HEK293 (cell line): Measurements from ENCODE around the gene CEP112.

Experiments
- PBX3 ChIP-seq: sonication (generic); formaldehyde crosslinking; IDR thresholded peaks from 2 replicates; pipeline ENCODE4 v1.8.1; 2022; ENCODE audit warnings: mild to moderate bottlenecking, moderate library complexity, missing genetic modification reagents
- SALL2 ChIP-seq: fragments of 450-650 bp; formaldehyde crosslinking; IDR thresholded peaks from 2 replicates; pipeline ENCODE4 v1.5.0; 2017; ENCODE audit warnings: missing biosample characterization, mild to moderate bottlenecking, missing genetic modification characterization, borderline replicate concordance
- SP2 ChIP-seq: fragments of 450-650 bp; formaldehyde crosslinking; IDR thresholded peaks from 2 replicates; pipeline ENCODE4 v1.5.1; 2016; ENCODE audit warnings: missing biosample characterization, missing genetic modification characterization
- WT1 ChIP-seq: fragments of 450-650 bp; formaldehyde crosslinking; IDR thresholded peaks from 2 replicates; pipeline ENCODE4 v1.5.1; 2016; ENCODE audit warnings: missing biosample characterization, missing genetic modification characterization
- ZNF146 ChIP-seq: fragments of 450-650 bp; formaldehyde crosslinking; IDR thresholded peaks from 2 replicates; pipeline ENCODE4 v1.5.1; 2016; ENCODE audit warnings: missing biosample characterization, missing genetic modification characterization
- ZNF174 ChIP-seq: fragments of 450-650 bp; formaldehyde crosslinking; IDR thresholded peaks from 2 replicates; pipeline ENCODE4 v1.5.0; 2017; ENCODE audit warnings: missing biosample characterization, mild to moderate bottlenecking, missing genetic modification characterization
- ZNF239 ChIP-seq: fragments of 450-650 bp; formaldehyde crosslinking; IDR thresholded peaks from 2 replicates; pipeline ENCODE4 v1.5.1; 2016; ENCODE audit warnings: missing biosample characterization, missing genetic modification characterization
- ZNF366 ChIP-seq: fragments of 450-650 bp; formaldehyde crosslinking; conservative IDR thresholded peaks from 2 replicates; pipeline ENCODE4 v1.5.1; 2016; ENCODE audit warnings: missing biosample characterization, missing genetic modification characterization
- ZNF830 ChIP-seq: fragments of 450-650 bp; IDR thresholded peaks from 2 replicates; pipeline ENCODE4 v1.5.0; 2018; ENCODE audit warnings: missing biosample characterization, missing genetic modification characterization, low read depth, mild to moderate bottlenecking, moderate library complexity
- TF ChIP-seq, protein P1 (sequence below): fragments of 450-650 bp; formaldehyde crosslinking; IDR thresholded peaks from 2 replicates; pipeline ENCODE4 v1.5.1; 2016; ENCODE audit warnings: missing biosample characterization, missing genetic modification characterization

DNA sequence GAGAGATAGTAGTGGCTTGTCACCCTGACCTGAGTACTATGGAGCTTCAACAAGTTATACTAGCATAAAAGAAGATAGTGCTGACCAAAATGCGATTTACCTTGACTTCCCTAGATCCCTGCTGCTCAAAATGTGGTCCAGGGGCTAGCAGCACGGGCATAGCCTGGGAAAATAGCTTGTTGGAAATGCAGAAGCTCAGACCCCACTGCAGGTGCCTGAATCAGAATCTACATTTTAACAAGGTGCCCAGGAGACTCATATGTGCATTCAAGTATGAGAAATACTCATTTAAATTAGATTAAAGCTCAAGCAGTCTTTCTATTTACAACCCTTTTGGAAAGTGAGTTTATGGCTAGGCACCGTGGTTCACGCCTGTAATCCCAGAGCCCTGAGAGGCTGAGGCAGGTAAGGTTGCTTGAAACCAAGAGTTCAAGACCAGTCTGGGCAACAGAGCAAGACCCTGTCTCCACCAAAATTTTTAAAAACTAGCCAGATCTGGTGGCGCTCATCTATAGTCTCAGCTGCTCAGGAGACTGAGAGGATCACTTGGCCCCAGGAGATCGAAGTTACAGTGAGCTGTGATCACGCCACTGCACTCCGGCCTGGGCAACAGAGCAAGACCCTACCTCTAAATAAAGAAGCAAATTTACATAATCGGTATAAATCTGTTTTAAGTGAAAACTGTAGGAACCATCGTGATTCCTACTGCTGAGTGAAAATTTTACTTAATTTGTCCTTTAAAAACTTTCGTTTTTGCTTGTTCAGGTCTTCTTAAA lies 30.0 kb upstream of the CEP112 start:
- no peak for TF ChIP-seq PBX3 (CRISPR knock-in tag)
- TF ChIP-seq ZNF366 = no peak
- TF ChIP-seq, protein P1, sequence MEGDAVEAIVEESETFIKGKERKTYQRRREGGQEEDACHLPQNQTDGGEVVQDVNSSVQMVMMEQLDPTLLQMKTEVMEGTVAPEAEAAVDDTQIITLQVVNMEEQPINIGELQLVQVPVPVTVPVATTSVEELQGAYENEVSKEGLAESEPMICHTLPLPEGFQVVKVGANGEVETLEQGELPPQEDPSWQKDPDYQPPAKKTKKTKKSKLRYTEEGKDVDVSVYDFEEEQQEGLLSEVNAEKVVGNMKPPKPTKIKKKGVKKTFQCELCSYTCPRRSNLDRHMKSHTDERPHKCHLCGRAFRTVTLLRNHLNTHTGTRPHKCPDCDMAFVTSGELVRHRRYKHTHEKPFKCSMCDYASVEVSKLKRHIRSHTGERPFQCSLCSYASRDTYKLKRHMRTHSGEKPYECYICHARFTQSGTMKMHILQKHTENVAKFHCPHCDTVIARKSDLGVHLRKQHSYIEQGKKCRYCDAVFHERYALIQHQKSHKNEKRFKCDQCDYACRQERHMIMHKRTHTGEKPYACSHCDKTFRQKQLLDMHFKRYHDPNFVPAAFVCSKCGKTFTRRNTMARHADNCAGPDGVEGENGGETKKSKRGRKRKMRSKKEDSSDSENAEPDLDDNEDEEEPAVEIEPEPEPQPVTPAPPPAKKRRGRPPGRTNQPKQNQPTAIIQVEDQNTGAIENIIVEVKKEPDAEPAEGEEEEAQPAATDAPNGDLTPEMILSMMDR (tag by site-specific recombination) = no peak
- no peak for TF ChIP-seq SP2
- no peak for TF ChIP-seq ZNF174 (tag by site-specific recombination)
- no peak for TF ChIP-seq ZNF239 (tag by site-specific recombination)
- TF ChIP-seq ZNF830 (tag by site-specific recombination) = no peak
- TF ChIP-seq ZNF146 = no peak
- no peak for TF ChIP-seq SALL2 (tag by site-specific recombination)
- no peak for TF ChIP-seq WT1 (tag by site-specific recombination)
